Measurements from ENCODE around the gene EGFLAM. TPM values are rescaled to one million over a fixed set of nuclear protein-coding genes. Genes with fewer than 3 reads are reported as not detected.

The EGFLAM gene
- total RNA-seq, 1 experiment from 2014 or later, result not detected

DNA sequence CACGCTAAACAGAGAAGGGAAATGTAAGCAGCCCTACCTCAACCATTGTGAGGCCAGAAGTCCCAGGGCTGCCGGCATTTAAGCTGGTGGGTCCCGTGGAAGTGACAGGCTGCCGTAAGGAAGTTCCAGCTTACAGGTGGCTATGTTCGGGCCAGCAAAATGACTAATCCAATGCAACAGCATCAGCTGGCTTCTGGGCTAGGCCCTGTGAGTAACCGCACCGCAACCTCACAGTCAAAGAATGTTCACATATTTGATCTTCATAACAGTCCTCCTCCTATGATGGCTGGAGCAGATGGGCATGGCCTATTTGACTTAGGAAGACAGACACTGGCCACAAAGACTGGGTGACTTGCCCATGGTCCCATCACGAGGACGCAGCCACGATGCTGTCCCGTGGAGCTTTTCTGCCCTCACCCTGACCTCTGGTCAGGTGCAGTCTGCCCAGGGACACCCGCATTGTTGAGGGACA is 209.9 kb downstream of the EGFLAM start:
- DNase-seq (ENCODE audit: low read depth), result peak; percentile 95

- DNase-seq (ENCODE audit: low read depth), result no peak
Observed at GRCh38 chr5:38468978-38469706, 210.8 kb downstream of the EGFLAM start.

GRCh38 chr5:38469707-38470267 is 211.4 kb downstream of the EGFLAM start:
- DNase-seq (ENCODE audit: low read depth), result no peak

DNA sequence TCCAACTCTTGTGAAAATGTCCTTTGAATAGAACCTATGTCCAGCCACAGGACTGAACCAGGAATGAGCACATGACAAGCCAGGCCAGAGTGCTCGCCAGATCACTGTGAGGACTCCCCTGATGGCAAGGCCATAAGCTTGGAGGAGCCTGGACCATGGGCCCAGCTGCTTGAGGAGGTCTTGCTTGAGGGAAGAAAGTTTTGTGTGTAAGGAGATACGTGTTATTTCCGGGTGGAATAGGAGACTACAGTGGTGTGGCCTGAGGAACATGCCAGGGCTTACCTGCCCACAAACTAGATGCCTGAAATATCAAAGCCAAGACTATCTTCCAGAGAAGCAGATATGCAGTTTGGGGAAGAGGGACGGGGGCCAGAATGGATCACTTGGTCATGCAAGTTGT is 213.3 kb downstream of the EGFLAM start:
- no peak for DNase-seq (ENCODE audit: low read depth)

DNA sequence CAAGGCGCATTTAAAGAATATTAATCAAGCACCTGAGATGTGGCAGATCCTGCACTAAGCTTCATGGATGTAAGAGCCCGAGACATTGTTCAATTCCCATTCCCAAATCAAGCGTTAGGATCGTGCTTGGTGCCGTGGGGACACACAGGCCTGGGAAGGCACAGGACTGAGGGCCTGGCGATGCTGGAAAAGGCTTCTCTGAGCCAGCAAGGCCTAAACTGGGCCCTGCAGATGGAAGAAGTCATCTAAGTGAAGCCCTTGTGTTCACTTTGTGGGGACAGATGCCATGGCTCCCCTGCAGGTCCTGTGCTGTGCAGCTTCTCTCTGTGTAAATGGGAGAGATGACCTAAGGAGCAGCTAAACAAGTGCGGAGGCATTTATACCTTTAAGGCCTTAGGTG is 214.2 kb downstream of the EGFLAM start:
- DNase-seq (ENCODE audit: low read depth), result no peak

DNA sequence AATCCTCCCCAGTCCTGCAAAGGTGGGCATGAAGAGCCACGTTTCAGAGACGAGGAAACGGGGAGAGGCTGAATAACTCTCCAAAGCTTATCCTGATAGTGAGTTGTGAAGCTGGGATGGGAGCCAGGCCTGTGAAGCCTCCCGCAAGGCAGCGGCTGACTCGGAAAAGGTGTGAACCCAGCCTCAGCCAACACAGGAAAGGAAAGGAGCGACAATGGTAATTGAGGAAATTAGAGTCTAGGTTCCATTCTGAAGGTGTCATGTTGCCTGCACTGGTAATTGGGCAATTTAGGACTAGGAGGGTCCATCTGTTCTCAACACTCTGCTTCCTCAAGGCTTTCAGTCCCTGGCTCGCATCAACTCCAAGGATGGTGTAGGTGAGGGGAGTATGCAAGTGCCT is 214.6 kb downstream of the EGFLAM start:
- DNase-seq (ENCODE audit: low read depth), result no peak

DNA sequence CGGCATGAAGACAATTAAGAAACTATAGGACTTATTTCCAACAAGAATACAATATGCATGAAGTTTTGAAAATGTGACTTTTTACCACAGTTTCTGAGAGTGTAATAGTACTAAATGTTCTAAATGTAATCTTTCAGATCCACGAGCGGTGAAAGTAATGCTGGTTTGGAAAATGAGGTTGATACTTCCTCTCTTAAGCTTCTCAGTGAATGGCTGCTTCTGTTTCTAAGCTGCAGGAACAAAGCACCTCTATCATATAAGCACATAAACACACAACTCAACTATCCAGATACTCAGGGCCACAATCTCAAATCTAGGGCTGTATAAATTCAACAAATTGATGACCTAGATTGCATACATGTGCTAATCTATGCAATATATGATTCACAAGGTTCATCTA is 219.8 kb downstream of the EGFLAM start:
- no peak for DNase-seq (ENCODE audit: low read depth)

DNA sequence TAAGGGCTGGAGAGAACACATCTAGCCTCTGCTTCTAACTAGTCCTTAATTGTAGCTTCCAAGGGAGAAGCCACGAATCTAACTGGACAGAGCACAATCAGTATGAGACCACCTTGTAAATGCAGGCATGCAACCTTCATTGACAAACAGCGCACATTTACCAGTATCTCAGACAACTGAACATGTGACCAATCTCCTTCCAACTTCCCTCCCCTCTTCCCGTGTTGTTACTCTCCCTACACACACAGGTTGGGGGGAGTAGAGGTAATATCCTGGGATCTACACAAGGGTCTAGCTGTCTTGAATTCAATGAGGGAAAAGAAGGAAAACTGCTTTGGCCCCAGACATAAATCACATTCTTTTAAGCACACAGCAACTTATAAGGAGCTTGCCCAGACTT is 220.5 kb downstream of the EGFLAM start:
- no peak for DNase-seq (ENCODE audit: low read depth)

DNA sequence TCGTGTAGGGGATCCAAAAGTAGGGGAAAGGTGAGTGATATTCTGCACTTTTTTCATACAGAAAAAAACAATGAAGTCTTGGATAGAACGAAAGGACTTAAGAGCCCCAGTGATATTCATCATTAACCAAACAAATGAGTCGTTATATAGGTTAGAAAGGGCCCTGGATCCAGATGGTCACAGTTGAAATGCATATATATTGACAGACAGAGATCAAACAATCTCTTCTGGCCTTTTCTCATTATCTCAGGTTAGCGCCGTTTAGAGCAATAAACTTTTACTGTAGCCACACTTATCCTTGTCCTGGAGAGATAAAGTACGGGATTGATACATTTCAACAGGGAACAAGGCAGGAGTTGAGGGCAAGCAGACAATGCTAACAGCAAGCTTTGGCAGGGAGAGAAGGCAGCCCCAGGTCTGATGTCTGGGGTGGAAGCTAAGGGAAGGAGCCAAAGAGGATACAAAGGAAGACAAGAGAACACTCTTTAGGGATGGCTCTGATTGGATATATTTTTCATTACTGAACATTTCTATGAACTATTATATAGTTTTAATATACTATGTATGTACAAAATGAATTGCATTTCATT is 221.1 kb downstream of the EGFLAM start:
- DNase-seq (ENCODE audit: low read depth), result peak; percentile 34

GRCh38 chr5:38483805-38484398 is 225.5 kb downstream of the EGFLAM start:
- no peak for DNase-seq (ENCODE audit: low read depth)

- no peak for DNase-seq (ENCODE audit: low read depth)
Observed at GRCh38 chr5:38494175-38494574, 235.8 kb downstream of the EGFLAM start.

- DNase-seq (ENCODE audit: low read depth), result no peak
Observed at GRCh38 chr5:38494763-38495162, 236.4 kb downstream of the EGFLAM start.

DNA sequence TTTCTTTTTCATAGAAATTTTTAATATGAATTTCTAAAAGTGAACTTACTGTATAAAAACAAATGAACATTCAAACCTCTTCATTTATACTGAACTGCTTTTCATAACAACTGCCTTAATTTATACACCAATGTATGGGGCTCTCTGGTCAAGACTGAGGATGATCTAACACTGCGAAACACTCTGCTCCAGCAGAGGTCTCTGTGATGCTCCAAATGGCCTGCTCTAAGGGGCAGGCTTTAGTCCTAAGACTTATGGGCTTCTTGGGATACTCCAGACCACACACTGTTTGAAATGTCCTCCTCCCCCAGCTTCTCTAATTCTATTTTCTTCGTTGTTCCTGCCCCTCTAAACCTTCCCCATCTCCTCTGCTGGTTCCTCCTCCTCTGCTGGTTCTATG is 239.6 kb downstream of the EGFLAM start:
- DNase-seq (ENCODE audit: low read depth), result peak; percentile 13

DNA sequence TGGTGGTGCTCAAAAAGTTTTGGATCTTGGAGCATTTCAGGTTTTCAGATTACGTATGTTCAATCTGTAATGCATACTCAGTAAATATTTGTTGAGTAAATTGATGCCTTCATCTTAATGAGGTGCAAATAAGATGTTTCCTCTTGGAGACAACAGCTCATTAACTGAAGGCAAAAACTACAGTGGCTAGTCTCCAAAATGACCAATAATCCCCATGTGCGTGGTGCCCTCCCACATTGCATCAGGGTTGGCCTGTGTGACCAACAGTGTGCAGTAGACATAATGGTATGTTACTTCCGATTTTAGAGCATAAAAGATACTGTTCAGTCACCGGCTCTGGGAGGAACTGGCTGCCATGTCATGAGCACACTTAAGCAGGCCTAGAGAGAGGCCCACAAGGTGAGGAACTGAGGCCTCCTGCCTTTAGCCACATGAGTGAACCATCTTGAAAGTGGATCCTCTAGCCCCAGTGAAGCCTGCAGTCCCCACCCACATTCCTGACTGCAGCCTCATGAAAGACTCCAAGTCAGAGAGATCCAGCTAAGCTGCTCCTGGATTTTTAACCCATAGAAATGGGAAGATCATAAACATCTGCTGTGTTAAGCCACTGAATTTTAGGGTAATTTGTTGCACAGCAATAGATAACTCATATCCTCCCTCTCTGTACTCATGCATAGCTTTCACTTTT is 242.4 kb downstream of the EGFLAM start:
- DNase-seq (ENCODE audit: low read depth), result peak; percentile 49

- no peak for DNase-seq (ENCODE audit: low read depth)
Observed at GRCh38 chr5:38506302-38506701, 247.9 kb downstream of the EGFLAM start.

- peak; percentile 70 for DNase-seq (ENCODE audit: low read depth)
Observed at GRCh38 chr5:38509185-38509584, 250.8 kb downstream of the EGFLAM start.

Small RNA genes within 50 kb of the gene (small RNA-seq; reads per million reads assigned to genes)
- not detected for gene AC091839.1
